Measurements from ENCODE around the gene SKIC2. TPM values are rescaled to one million over a fixed set of nuclear protein-coding genes. Genes with fewer than 3 reads are reported as not detected.

SKIC2 gene
- polyA plus RNA-seq, 1 donor: 27.0 TPM

- no peak for DNase-seq (ENCODE audit: low read depth)
Measured at GRCh38 chr6:31945507-31946369, 13.2 kb upstream of the SKIC2 start, which contains the start of gene CFB. Gene CFB (plus strand): TSS chr6:31946095. CDS start chr6:31946222, 127 bp downstream.

- DNase-seq (ENCODE audit: low read depth): no peak
Measured at GRCh38 chr6:31946370-31946885, 12.5 kb upstream of the SKIC2 start.

DNA sequence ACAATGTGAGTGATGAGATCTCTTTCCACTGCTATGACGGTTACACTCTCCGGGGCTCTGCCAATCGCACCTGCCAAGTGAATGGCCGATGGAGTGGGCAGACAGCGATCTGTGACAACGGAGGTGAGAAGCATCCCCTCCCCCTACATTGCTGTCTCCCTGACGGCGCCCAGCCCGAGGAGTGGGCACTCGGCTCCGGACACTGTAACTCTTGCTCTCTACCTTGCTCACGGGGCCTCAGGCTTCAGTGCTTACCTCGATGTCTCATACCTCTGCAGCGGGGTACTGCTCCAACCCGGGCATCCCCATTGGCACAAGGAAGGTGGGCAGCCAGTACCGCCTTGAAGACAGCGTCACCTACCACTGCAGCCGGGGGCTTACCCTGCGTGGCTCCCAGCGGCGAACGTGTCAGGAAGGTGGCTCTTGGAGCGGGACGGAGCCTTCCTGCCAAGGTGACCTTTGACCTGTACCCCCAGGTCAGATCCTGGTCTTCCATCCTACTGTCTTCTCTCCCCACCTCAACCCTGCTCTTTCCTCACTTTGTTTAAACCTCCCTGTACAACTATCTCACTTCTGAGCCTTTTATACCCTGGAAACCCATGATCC, 11.8 kb upstream of the SKIC2 start:
- no peak for DNase-seq (ENCODE audit: low read depth)

GRCh38 chr6:31947864-31948263, 11.1 kb upstream of the SKIC2 start:
- no peak for DNase-seq (ENCODE audit: low read depth)

GRCh38 chr6:31948306-31948705, 10.7 kb upstream of the SKIC2 start:
- DNase-seq (ENCODE audit: low read depth): no peak

GRCh38 chr6:31948753-31949413, 10.1 kb upstream of the SKIC2 start:
- no peak for DNase-seq (ENCODE audit: low read depth)

DNA sequence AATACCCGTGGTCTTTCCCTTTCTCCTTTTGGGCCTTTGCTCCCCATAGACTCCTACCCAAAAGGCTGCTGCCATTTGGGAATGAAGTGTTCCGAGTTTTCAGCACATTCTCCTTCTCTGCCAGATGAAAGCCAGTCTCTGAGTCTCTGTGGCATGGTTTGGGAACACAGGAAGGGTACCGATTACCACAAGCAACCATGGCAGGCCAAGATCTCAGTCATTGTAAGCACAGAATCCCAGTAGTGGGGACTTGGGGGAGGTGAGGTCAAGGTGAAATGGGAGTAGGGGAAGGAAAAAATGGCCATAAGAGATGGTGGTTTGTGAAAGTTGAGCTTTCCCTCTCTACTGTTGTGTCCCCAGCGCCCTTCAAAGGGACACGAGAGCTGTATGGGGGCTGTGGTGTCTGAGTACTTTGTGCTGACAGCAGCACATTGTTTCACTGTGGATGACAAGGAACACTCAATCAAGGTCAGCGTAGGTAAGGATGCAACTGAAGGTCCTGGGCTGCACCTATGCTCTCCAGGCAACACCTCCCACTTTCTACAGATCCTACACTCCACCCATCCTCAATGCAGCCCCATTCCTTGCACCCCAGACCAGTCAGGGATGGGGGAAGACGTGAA, 8.9 kb upstream of the SKIC2 start:
- no peak for DNase-seq (ENCODE audit: low read depth)

GRCh38 chr6:31952140-31952805, 6.7 kb upstream of the SKIC2 start:
- no peak for DNase-seq (ENCODE audit: low read depth)

GRCh38 chr6:31952890-31953289, 6.1 kb upstream of the SKIC2 start:
- DNase-seq (ENCODE audit: low read depth): no peak

- DNase-seq (ENCODE audit: low read depth): no peak
Measured at GRCh38 chr6:31954511-31954910, 4.5 kb upstream of the SKIC2 start.

DNA sequence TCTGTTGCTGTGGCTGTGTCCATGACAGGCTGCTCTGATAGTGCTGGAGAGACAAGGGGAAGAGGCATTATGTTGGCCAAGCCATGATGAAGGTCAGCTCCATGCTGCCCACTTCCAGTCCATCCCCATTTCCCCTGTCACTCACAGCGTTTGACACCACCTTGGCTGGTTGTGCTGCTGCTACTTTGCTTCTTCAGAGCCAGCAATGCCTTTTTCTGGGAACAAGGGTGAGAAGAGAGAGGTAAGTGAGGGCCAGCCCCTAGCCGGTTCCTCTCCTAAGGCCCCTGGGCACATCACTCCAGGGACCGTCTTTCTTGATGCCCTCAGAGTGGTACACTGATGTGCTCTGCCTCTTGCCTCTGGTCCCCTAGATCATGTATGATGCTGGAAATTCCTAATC, 2.2 kb upstream of the SKIC2 start:
- no peak for DNase-seq (ENCODE audit: low read depth)

- DNase-seq (ENCODE audit: low read depth): no peak
Measured at GRCh38 chr6:31958412-31958740, 599 bp upstream of the SKIC2 start.

GRCh38 chr6:31961616-31962015, 2.6 kb downstream of the SKIC2 start:
- DNase-seq (ENCODE audit: low read depth): no peak

- no peak for DNase-seq (ENCODE audit: low read depth)
Measured at GRCh38 chr6:31963921-31964320, 4.9 kb downstream of the SKIC2 start.

DNA sequence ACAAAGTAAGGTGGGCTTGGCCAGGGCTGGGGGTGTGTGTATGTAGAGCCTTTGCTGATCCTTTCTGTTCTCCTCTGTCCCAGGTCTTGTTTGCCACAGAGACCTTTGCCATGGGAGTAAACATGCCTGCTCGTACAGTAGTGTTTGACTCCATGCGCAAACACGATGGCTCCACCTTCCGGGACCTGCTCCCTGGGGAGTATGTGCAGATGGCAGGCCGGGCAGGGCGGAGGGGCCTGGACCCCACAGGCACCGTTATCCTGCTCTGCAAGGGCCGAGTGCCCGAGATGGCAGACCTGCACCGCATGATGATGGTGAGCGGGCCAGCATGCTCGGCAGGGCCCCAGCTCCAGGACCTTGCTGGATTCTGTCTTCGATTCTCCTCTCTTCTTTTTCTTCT, 6.7 kb downstream of the SKIC2 start:
- DNase-seq (ENCODE audit: low read depth): no peak

GRCh38 chr6:31966506-31966905, 7.5 kb downstream of the SKIC2 start:
- no peak for DNase-seq (ENCODE audit: low read depth)

- DNase-seq (ENCODE audit: low read depth): no peak
Measured at GRCh38 chr6:31966997-31967925, 8.3 kb downstream of the SKIC2 start.

GRCh38 chr6:31967926-31968320, 8.9 kb downstream of the SKIC2 start:
- DNase-seq (ENCODE audit: low read depth): no peak

DNA sequence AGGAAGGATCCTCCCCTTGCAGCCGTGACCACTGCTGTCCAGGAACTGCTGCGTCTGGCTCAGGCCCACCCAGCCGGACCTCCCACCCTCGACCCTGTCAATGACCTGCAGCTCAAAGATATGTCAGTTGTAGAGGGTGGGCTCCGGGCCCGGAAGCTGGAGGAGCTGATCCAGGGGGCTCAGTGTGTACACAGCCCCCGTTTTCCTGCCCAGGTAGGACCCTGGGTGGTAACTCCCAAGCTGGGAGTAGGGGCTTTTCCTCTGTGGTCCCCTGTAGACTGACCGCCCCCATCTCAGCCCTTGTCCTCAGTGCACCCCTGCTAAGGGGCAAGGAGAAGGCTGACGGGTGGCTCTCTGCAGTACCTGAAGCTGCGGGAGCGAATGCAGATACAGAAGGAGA, 9.4 kb downstream of the SKIC2 start:
- DNase-seq (ENCODE audit: low read depth): no peak
